HPDE6-E6E7 (cell line): ENCODE results near the gene IFNAR1.
"Not testable (repeated sequence)": the region's sequence is repeated elsewhere in the genome, so short reads cannot be mapped to it uniquely, and the experiment has no call there.

Source experiments
- DNase-seq: peaks from one replicate; pipeline ENCODE4 v3.0.0; 2011; ENCODE audit warnings: missing footprints; ENCODE audit errors: extremely low spot score

IFNAR1 gene

GRCh38 chr21:33305938-33306337, 18.8 kb upstream of the IFNAR1 start:
- no peak for DNase-seq

GRCh38 chr21:33308586-33309490, 15.9 kb upstream of the IFNAR1 start:
- DNase-seq = no peak

- no peak for DNase-seq
Measured at GRCh38 chr21:33309778-33310177, 15.0 kb upstream of the IFNAR1 start.

DNA sequence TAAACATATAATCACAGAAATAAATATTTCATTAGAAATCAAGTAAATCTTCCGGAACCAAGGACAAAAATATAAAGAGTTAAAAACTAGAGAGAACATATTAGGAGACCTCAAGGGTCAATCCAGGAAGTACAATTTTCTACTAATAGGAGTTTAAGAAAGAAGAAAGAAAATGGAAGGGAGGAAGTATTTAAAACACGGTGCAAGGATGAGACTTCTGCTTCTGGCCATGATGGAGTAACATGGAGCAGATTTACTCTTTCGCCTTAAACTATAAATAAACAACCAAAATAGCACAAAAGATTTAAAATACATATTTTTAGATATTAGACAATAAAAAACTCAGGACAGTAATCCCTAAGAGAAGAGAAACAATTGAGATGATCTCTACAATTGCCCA, 12.6 kb upstream of the IFNAR1 start:
- DNase-seq = no peak

DNA sequence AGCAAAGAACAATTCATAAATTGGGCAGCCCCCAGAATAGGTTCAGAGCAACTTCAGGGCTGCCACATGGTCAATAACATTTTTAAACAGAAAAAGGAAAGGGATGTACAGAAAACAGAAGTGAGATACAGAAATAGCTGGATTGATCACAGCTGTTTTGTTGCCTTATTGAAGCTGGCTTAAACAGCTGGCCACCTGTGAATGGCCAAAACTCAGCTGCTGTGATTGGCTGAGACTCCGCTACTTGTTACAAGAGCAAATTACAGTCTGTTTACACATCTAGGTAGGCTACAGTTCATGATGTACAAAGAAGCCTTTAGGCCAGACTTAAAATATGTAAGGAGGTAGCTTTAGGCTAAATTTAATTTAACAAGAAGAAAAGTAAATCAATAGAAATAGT, 11.6 kb upstream of the IFNAR1 start:
- DNase-seq = no peak

- no peak for DNase-seq
Measured at GRCh38 chr21:33313611-33314010, 11.2 kb upstream of the IFNAR1 start.

- no peak for DNase-seq
Measured at GRCh38 chr21:33314111-33314510, 10.7 kb upstream of the IFNAR1 start.

- DNase-seq = no peak
Measured at GRCh38 chr21:33315946-33316710, 8.6 kb upstream of the IFNAR1 start.

DNA sequence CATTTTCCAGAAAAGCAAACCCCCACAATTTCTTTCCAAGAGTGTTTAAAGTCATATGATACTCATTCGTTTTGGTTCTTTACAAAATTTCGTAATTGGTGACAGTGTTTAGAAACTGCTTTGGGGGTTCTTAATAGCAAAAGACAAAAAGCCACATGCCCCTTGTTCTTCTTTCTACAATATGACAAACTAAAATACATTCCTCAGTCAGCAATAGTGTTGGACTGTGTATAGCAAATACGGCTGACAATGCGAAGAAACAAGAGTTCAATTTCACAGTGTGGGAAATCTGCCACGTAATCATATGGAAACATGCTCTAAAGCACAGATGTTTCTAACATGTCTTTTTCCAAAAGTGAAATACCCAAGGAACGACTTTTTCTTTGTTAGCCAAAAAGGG, 7.6 kb upstream of the IFNAR1 start:
- no peak for DNase-seq

DNA sequence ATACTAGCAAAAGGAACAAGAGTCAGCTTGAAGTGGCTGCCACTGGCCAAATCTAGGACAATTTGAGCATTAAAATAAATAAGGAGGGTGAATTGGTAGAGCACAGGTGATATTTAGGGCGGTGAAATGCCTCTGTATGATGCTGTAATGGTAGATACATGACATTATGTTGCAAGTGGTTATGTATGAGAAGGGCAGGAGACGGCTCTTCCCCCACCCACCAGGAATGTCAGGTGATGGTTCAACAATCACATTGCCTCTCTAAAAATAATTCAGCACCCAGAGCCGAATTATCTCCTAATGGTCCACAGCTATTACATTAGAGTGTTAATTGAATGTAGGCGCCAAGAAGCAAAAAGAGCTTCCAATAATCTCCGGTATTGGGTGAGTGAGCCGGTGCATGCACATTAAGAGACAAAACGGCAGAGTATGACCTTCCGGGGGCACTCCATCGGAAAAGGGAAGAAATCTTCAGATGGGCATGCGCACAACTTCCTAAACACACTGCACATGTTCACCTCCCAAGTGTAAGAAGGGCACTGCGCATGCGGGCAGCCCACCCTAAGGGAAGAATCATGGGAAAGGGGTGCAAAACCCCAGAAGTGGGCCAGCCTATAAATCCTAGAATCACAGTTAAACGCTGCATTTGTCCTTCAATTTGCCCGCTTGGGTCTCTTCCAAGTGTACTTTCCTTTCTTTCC, 6.8 kb upstream of the IFNAR1 start:
- no peak for DNase-seq

DNA sequence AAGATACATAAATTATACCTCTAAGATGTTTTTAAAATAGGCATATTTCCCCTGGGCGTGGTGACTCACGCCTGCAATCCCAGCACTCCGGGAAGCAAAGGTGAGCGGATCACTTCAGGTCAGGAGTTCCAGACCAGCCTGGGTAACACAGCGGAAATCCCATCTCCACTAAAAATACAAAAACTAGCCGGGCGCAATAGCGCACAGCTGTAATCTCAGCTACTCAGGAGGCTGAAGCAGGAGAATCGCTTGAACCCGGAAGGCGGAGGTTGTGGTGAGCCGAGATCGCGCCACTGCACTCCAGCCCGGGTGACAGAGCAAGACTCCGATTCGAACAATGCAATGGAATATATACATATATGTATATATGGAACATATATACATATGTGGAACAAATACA, 3.8 kb upstream of the IFNAR1 start:
- not testable (repeated sequence) for DNase-seq

DNA sequence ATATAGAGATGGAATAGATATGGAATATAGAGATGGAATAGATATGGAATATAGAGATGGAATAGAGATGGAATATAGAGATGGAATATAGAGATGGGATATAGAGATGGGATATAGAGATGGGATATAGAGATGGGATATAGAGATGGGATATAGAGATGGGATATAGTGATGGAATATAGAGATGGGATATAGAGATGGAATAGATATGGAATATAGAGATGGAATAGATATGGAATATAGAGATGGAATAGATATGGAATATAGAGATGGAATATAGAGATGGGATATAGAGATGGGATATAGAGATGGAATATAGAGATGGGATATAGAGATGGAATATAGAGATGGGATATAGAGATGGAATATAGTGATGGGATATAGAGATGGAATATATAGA, 1.2 kb upstream of the IFNAR1 start:
- DNase-seq = not testable (repeated sequence)

GRCh38 chr21:33325222-33326067, 675 bp downstream of the IFNAR1 start:
- peak; percentile 45 for DNase-seq

DNA sequence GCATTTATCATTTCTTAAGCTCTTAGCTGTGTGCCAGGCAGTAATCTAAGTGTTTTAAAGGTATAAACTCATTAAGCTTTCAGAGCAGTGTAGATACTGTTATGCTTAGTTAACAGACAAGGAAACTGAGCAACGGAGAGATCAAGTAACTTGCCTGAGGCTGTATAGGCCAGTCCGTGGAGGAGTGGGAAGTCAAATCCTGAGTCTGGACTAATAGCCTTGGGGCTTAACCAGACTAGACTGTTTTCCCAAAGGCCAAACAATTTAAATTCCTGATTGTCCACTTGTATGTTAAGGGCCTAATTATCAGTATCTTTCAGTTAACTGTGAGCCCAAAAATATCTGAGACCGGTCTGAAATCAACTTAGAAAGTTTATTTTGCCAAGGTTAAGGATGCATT, 2.6 kb downstream of the IFNAR1 start:
- no peak for DNase-seq

DNA sequence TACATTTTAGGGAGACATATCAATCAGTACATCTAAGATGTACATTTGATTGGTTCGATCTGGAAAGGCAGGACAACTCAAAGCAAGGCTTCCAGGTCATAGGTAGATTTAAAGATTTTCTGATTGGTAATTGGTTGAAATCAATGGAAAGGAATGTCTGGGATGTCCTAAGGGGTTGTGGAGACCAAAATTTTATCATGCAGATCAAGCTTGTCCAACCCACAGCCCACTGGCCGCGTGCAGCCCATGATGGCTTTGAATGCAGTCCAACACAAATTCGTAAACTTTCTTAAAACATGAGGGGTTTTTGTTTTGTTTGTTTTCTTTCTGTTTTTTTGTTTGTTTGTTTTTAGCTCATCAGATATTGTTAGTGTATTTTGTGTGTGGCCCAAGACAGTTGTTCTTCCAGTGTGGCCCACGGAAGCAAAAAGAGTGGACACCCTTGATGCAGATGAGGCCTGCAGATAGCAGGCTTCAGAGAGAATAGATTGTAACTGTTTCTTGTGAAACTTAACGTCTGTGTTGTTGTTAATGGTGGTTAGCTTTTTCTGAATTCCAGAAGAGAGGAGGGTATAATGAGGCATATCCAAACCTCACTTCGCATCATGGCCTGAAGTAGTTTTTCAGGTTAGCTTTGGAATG, 3.1 kb downstream of the IFNAR1 start:
- no peak for DNase-seq

DNA sequence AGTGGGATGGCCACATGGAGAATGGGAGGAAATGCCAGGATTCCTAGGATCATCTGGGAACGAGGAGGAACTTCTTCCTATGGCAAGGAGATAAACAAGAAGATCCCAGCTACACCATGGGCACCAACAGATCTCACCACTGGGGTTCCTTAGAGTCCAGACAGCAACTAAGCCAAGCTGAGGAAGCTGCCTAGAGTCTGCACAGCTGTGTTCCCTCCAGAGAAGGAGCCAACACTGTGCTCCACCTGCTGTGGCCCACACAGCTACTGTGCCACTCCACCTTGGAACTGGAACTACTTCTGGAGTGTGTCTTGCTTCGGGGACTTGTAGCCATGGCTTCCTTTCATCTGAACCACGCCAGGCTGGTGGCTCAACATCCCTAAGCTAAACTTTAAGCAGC, 6.0 kb downstream of the IFNAR1 start:
- no peak for DNase-seq

- DNase-seq = no peak
Measured at GRCh38 chr21:33332143-33332542, 7.4 kb downstream of the IFNAR1 start.

DNA sequence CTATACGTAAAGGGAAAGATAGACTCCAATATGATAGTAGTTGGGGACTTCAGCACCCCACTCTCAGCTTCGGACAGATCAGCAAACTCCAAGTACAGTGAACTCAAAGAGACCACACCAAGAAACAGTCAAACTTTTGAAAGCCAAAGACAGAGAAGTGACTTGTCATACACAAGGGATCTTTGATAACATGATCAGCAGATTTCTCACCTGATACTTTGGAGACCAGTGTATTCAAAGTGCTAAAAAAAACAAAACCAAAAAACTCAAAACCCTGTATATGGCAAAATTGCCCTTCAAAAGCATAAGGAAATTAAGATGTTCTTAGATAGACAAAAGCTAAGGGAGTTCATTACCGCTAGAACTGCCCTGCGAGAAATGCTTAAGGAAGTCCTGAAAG, 9.4 kb downstream of the IFNAR1 start:
- no peak for DNase-seq

GRCh38 chr21:33334824-33335223, 10.1 kb downstream of the IFNAR1 start:
- no peak for DNase-seq

DNA sequence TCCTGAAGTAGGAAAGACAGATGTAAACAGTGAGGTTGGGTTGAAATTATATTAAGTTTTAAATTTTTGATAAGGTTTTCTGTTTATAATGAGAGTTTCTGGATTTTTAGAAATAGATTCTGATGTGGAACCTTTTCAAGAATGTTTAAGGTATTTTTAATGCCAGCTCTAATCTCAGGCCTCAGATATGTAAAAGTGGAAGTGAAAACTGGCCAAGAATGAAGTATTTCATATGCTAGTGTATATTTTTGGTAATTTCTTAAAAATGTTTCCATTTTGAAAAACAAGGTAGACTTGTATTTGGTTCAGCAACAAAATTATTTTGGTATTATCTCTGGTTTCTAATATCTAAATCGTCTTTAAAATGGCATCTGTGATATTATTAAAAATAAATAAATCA, 14.4 kb downstream of the IFNAR1 start:
- DNase-seq = no peak

DNA sequence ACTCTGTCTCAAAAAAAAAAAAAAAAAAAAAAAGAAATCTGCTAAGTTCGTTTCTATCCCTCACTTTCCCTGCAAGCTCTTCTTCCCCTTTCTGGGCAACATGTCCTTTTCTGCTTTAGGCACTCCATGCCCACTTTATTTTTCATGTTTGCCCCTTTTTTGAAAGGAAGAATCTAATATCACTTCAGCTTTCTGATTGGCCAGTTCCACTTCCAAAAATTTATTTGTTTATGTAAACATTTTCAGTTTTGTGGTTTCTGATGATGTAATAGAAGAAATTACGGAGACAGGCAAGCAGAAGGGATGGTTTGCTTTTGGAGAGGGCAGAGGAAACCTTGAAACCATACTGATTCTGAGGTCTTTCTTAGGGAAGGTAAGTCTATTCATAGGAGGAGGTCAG, 15.1 kb downstream of the IFNAR1 start:
- DNase-seq = no peak
